LNCaP clone FGC (cell line): ENCODE data around the gene CMTM2.

Experiments
- DNase-seq: peaks from one replicate; pipeline ENCODE4 v3.0.0-alpha.2; 2011; ENCODE audit warnings: low read depth
- H3K4me3 ChIP-seq: 2 replicates; pipeline ENCODE4 v1.5.1; 2011; ENCODE audit warnings: mild to moderate bottlenecking, low read depth, low read length, control low read depth
- TF ChIP-seq, protein P1 (sequence below): IDR thresholded peaks from 2 replicates; pipeline ENCODE4 v1.5.1; 2012; ENCODE audit warnings: mild to moderate bottlenecking; ENCODE audit not compliant: control insufficient read depth, insufficient read depth; ENCODE audit errors: extremely low read depth

CMTM2 gene

DNA sequence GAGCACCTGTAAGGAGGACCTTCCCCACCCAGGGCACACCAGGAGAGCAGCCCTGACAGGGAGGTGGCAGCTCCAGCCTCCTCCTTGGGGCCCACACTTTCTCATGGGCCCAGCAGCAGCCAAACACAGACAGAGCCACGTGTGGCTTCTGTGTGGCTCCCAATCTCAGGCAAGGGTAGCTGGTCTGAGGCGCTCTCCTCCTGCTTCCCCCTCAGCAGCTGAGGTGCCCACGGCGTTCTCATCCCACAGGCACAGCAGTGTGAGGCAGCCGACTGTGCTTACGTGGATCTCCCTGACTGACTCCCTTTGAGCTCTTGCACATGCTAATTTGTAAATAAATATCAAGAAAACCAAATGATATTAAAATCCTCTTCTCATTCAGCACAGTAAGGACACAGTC, 56.1 kb downstream of the CMTM2 start:
- no peak overlapping the region for H3K4me3 ChIP-seq
- DNase-seq, result no peak
- TF ChIP-seq, protein P1, sequence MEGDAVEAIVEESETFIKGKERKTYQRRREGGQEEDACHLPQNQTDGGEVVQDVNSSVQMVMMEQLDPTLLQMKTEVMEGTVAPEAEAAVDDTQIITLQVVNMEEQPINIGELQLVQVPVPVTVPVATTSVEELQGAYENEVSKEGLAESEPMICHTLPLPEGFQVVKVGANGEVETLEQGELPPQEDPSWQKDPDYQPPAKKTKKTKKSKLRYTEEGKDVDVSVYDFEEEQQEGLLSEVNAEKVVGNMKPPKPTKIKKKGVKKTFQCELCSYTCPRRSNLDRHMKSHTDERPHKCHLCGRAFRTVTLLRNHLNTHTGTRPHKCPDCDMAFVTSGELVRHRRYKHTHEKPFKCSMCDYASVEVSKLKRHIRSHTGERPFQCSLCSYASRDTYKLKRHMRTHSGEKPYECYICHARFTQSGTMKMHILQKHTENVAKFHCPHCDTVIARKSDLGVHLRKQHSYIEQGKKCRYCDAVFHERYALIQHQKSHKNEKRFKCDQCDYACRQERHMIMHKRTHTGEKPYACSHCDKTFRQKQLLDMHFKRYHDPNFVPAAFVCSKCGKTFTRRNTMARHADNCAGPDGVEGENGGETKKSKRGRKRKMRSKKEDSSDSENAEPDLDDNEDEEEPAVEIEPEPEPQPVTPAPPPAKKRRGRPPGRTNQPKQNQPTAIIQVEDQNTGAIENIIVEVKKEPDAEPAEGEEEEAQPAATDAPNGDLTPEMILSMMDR, result no peak

DNA sequence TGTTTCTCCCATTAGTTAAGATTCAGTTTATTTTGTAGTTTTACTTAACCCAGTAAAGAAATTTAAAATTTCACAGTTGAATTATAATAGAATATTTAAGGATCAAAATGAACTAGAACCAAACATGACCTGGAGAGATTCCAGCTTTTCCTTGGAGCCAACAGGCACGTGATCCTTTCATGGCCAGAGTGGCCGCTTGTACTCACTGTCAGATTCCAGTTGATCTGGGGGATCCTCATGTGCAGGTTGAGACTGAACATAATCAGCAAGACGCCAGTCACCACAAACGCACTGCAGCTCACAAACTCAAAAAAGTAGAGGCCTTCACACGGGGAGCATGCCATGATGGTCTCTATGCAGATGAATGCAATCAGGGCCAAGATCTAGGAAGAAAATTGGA, 56.9 kb downstream of the CMTM2 start:
- no peak overlapping the region for H3K4me3 ChIP-seq
- TF ChIP-seq, protein P1, result no peak
- no peak for DNase-seq

DNA sequence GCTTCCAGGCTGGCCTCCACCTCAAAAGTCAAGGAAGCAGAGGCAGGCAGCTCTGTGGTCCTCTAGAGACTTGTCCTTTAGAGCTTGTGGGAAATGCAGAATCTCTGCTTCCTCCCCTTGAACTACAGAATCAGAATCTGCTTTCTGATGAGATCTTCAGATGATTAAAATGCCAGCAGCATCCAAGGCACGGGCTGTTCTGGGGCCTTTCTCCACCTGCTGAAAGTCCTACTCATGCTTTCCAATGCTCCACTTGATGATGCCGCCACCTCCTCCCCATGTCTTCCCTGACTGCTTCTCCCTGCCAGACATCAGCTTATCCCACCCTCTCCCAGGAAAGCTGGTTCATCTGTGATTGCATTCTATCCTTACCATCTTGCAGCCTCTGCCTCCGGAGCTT, 58.5 kb downstream of the CMTM2 start:
- H3K4me3 ChIP-seq, result no peak overlapping the region
- DNase-seq, result no peak
- TF ChIP-seq, protein P1, result no peak
